Stimulated activated CD4-positive, alpha-beta T cell treated with anti-CD3 and anti-CD28 coated beads, Interleukin-1b, Interleukin-23, amount 100 ng/mL, for 4 hours (primary cell): ENCODE results near the gene FKBP8.

Source experiments
- DNase-seq, 2 donors: peaks; one replicate each; pipeline ENCODE4 v3.0.0-alpha.2; 2020; ENCODE audit warnings: low read depth in 2 of 2

The FKBP8 gene

GRCh38 chr19:18502638-18503294 lies 40.6 kb downstream of the FKBP8 start:
- no peak for DNase-seq

GRCh38 chr19:18502246-18502637 lies 41.1 kb downstream of the FKBP8 start:
- no peak for DNase-seq

GRCh38 chr19:18501832-18502231 lies 41.5 kb downstream of the FKBP8 start:
- DNase-seq: no peak

GRCh38 chr19:18501351-18501750 lies 42.0 kb downstream of the FKBP8 start:
- DNase-seq: no peak

- DNase-seq: no peak
These were observed 42.6 kb downstream of the FKBP8 start for GRCh38 chr19:18500799-18501198.

GRCh38 chr19:18500376-18500775 lies 43.0 kb downstream of the FKBP8 start:
- DNase-seq: no peak

GRCh38 chr19:18499055-18499775 lies 44.2 kb downstream of the FKBP8 start:
- no peak for DNase-seq

- no peak for DNase-seq
These were observed 46.5 kb downstream of the FKBP8 start for GRCh38 chr19:18496980-18497256.

GRCh38 chr19:18496167-18496979 lies 47.0 kb downstream of the FKBP8 start:
- DNase-seq: peak in 1 of 2 donors; percentile 30

GRCh38 chr19:18495204-18495911 lies 48.0 kb downstream of the FKBP8 start:
- no peak for DNase-seq

GRCh38 chr19:18494267-18494607 lies 49.1 kb downstream of the FKBP8 start:
- DNase-seq: no peak

- no peak for DNase-seq
These were observed 49.7 kb downstream of the FKBP8 start for GRCh38 chr19:18493440-18494266.

GRCh38 chr19:18491995-18492953 lies 51.1 kb downstream of the FKBP8 start:
- DNase-seq: no peak

- DNase-seq: no peak
These were observed 52.6 kb downstream of the FKBP8 start for GRCh38 chr19:18490728-18491127.

- DNase-seq: no peak
These were observed 53.7 kb downstream of the FKBP8 start for GRCh38 chr19:18489627-18490184.

GRCh38 chr19:18488838-18489626 lies 54.3 kb downstream of the FKBP8 start:
- no peak for DNase-seq

- no peak for DNase-seq
These were observed 55.0 kb downstream of the FKBP8 start for GRCh38 chr19:18488403-18488723.

- DNase-seq: no peak
These were observed 55.6 kb downstream of the FKBP8 start for GRCh38 chr19:18487576-18488402.
